ENCODE results near the gene SLC23A1. TPM values are rescaled to one million over a fixed set of nuclear protein-coding genes. Genes with fewer than 3 reads are reported as not detected.
A peak's percentile ranks its signal among the peaks of the same experiment; 100 is the strongest.

Gene SLC23A1
- total RNA-seq, 4 donors from 2014 or later: not detected

DNA sequence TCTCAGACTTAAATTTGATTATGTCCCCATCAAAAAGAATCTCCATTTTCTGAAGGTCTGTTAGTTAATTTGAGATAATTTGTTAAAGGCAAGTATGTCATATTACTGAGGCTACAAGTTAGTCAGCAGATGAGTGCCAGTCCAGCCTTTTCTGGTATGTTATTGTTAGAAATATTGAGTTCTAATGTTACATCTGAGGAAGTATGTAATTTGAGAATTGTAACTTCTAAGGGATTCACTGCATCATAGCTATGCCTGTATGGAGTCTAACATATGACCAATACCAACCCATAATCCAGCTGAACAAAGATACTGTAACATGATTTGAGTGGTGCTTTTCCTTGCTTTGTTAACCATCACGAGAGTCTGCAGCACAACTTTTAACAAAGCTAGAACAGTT is 13.9 kb downstream of the SLC23A1 start:
- Histone ChIP-seq H3K9me3 (no peaks in the 10 kb centered on the region), H3K4me3 (no peak overlapping the region), H3K27ac (peak overlapping the region; percentile 40 to 63 (median 54)), H3K27me3 (no peaks in the 10 kb centered on the region), H3K36me3 (peaks cover 0 to 54% of the 10 kb centered on the region in 2 donors), H3K4me1 (peaks cover 23 to 33% of the 10 kb centered on the region in 2 donors)
- no peak for TF ChIP-seq POLR2A (IDR thresholded peaks at IDR 0.05)
- TF ChIP-seq, protein P1, sequence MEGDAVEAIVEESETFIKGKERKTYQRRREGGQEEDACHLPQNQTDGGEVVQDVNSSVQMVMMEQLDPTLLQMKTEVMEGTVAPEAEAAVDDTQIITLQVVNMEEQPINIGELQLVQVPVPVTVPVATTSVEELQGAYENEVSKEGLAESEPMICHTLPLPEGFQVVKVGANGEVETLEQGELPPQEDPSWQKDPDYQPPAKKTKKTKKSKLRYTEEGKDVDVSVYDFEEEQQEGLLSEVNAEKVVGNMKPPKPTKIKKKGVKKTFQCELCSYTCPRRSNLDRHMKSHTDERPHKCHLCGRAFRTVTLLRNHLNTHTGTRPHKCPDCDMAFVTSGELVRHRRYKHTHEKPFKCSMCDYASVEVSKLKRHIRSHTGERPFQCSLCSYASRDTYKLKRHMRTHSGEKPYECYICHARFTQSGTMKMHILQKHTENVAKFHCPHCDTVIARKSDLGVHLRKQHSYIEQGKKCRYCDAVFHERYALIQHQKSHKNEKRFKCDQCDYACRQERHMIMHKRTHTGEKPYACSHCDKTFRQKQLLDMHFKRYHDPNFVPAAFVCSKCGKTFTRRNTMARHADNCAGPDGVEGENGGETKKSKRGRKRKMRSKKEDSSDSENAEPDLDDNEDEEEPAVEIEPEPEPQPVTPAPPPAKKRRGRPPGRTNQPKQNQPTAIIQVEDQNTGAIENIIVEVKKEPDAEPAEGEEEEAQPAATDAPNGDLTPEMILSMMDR (IDR thresholded peaks at IDR 0.05 in 4 of 5, conservative IDR thresholded peaks at IDR 0.05 in 1 of 5): no peak
- in situ Hi-C loops (cut with MboI; ENCODE audit: low sequenced_read_pairs in 4 of 4) (no loop called here), intact Hi-C loops (cut with DNase I; ENCODE audit: low total_unique reads) (no loop called here)
- DNase-seq: no peak
- ATAC-seq: no peak

DNA sequence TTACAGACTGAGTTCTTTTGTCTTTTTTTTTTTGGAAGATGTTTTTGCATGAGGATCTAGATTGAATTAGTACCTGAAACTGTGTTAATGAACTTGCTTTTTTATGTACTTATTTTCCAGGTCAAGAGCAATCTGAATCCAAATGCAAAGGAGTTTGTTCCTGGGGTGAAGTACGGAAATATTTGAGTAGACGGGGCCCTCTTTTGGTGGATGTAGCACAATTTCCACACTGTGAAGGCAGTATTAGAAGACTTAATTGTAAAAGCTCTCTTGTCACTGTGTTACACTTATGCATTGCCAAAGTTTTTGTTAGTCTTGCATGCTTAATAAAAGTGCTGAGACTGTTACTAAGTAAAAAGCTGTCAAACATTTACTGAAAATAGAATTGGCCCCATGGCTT is 14.5 kb downstream of the SLC23A1 start:
- ATAC-seq (no peak), DNase-seq (no peak)
- TF ChIP-seq POLR2A (IDR thresholded peaks at IDR 0.05): no peak
- TF ChIP-seq, protein P1 (IDR thresholded peaks at IDR 0.05 in 4 of 5, conservative IDR thresholded peaks at IDR 0.05 in 1 of 5): no peak
- peaks cover 19 to 28% of the 10 kb centered on the region in 2 donors for H3K4me1 ChIP-seq
- H3K27ac ChIP-seq: peak overlapping the region; percentile 40 to 63 (median 54)
- intact Hi-C loops (cut with DNase I; ENCODE audit: low total_unique reads): no loop called here
- H3K4me3 ChIP-seq: no peak overlapping the region
- peaks cover 0 to 59% of the 10 kb centered on the region in 2 donors for H3K36me3 ChIP-seq
- H3K9me3 ChIP-seq: no peaks in the 10 kb centered on the region
- no peaks in the 10 kb centered on the region for H3K27me3 ChIP-seq
- in situ Hi-C loops (cut with MboI; ENCODE audit: low sequenced_read_pairs in 4 of 4): no loop called here

DNA sequence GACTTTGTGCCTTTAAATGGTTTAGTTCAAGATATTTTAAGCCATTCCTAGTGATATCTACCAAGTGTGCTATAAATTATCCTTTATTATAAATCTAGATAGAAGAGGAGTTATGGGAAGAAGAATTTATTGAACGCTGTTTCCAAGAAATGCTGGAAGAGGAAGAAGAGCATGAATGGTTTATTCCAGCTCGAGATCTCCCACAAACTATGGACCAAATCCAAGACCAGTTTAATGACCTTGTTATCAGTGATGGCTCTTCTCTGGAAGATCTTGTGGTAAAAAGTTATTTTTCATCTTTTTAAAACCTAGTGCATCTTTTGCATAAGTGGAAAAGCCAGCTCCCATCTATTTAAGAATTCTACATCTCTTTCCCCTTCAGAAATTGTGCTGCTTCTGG is 18.6 kb downstream of the SLC23A1 start:
- no peak for TF ChIP-seq POLR2A (IDR thresholded peaks at IDR 0.05)
- TF ChIP-seq, protein P1 (IDR thresholded peaks at IDR 0.05 in 4 of 5, conservative IDR thresholded peaks at IDR 0.05 in 1 of 5): no peak
- H3K9me3 ChIP-seq: no peaks in the 10 kb centered on the region
- in situ Hi-C loops (cut with MboI; ENCODE audit: low sequenced_read_pairs in 4 of 4): no loop called here
- H3K36me3 ChIP-seq: peaks cover 0 to 46% of the 10 kb centered on the region in 2 donors
- intact Hi-C loops (cut with DNase I; ENCODE audit: low total_unique reads): no loop called here
- H3K4me3 ChIP-seq: no peak overlapping the region
- DNase-seq: no peak
- no peak for ATAC-seq
- H3K27ac ChIP-seq: no peak overlapping the region
- no peaks in the 10 kb centered on the region for H3K27me3 ChIP-seq
- H3K4me1 ChIP-seq: peaks cover 14 to 18% of the 10 kb centered on the region in 2 donors

DNA sequence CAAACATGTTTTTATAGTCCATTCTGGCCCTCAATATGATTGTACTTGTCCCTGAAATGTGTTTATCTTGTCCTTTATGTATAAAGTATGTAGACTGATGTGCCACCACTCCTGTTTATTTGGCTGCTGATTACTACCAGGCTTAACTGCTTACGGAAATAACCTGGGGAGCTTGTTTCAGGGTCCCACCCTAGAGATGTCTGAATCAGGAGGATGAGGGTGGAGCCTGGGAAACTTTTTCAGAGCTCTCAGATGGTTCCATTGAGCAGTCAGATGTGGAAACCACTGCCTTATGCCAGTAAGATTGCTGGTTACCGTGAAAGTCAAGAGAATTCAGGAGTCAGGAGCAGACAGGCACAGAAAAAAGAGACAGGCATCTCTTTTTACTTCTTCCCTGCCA is 19.2 kb downstream of the SLC23A1 start:
- no peak for ATAC-seq
- Histone ChIP-seq H3K9me3 (no peaks in the 10 kb centered on the region), H3K4me1 (peaks cover 9 to 13% of the 10 kb centered on the region in 2 donors), H3K27me3 (no peaks in the 10 kb centered on the region), H3K27ac (no peak overlapping the region), H3K4me3 (no peak overlapping the region), H3K36me3 (peaks cover 0 to 46% of the 10 kb centered on the region in 2 donors)
- intact Hi-C loops (cut with DNase I; ENCODE audit: low total_unique reads) (no loop called here), in situ Hi-C loops (cut with MboI; ENCODE audit: low sequenced_read_pairs in 4 of 4) (no loop called here)
- TF ChIP-seq, protein P1 (IDR thresholded peaks at IDR 0.05 in 4 of 5, conservative IDR thresholded peaks at IDR 0.05 in 1 of 5): no peak
- TF ChIP-seq POLR2A (IDR thresholded peaks at IDR 0.05): no peak
- no peak for DNase-seq

DNA sequence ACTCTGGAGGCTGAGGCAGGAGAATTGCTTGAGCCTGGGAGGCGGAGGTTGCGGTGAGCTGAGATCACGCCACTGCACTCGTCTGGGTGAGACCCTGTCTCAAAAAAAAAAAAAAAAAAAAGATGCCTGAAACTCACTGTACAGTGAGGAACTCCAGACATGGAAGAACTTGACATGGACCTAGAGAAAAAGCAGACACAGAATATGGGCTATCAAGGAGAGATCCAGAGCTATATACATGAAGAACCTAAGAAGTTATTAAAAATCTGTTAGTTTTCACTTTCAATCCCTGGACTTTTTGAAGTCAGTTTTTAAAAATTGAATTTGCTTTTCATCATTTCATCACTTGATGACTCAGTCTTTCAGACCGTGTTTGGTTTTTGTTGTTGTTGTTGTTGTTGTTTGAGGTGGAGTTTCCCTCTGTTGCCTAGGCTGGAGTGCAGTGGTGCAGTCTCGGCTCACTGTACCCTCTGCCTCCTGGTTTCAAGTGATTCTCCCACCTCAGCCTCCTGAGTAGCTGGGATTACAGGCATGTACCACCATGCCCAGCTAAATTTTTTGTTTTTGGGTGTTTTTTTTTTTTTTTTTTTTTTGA is 21.2 kb downstream of the SLC23A1 start:
- no peak for ATAC-seq
- H3K4me1 ChIP-seq: peaks cover 5 to 6% of the 10 kb centered on the region in 2 donors
- no peak overlapping the region for H3K4me3 ChIP-seq
- intact Hi-C loops (cut with DNase I; ENCODE audit: low total_unique reads): no loop called here
- H3K9me3 ChIP-seq: no peaks in the 10 kb centered on the region
- no peak for TF ChIP-seq POLR2A (IDR thresholded peaks at IDR 0.05)
- TF ChIP-seq, protein P1 (IDR thresholded peaks at IDR 0.05 in 4 of 5, conservative IDR thresholded peaks at IDR 0.05 in 1 of 5): no peak
- no peak overlapping the region for H3K27ac ChIP-seq
- no peak for DNase-seq
- in situ Hi-C loops (cut with MboI; ENCODE audit: low sequenced_read_pairs in 4 of 4): no loop called here
- no peaks in the 10 kb centered on the region for H3K27me3 ChIP-seq
- peaks cover 0 to 39% of the 10 kb centered on the region in 2 donors for H3K36me3 ChIP-seq
